ENCODE measurements around the gene NLGN1.

DNA sequence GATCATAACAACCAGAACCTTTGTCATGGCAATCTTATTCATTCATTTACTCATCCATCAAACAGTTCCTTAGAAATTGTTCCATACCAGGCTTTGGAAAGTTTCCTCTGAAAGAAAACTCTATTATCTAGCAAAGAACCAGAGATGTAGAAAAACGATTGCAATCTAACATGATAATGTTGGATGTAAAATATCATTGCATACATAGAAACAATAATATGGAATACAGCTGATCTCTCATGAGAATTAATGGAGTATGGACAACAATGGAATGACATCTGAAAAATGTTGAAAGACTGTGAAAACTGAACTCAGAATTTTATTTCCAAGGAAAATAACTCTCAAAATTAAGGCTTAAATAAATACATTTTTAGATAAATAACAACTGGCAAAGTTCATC lies 665.4 kb downstream of the NLGN1 start:
- TF ChIP-seq, protein P1, sequence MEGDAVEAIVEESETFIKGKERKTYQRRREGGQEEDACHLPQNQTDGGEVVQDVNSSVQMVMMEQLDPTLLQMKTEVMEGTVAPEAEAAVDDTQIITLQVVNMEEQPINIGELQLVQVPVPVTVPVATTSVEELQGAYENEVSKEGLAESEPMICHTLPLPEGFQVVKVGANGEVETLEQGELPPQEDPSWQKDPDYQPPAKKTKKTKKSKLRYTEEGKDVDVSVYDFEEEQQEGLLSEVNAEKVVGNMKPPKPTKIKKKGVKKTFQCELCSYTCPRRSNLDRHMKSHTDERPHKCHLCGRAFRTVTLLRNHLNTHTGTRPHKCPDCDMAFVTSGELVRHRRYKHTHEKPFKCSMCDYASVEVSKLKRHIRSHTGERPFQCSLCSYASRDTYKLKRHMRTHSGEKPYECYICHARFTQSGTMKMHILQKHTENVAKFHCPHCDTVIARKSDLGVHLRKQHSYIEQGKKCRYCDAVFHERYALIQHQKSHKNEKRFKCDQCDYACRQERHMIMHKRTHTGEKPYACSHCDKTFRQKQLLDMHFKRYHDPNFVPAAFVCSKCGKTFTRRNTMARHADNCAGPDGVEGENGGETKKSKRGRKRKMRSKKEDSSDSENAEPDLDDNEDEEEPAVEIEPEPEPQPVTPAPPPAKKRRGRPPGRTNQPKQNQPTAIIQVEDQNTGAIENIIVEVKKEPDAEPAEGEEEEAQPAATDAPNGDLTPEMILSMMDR (IDR thresholded peaks at IDR 0.05; ENCODE audit: poor library complexity), result no peak
- TF ChIP-seq EZH2phosphoT487 (IDR thresholded peaks at IDR 0.05; ENCODE audit: low read depth, severe bottlenecking, unreplicated experiment), result no peak

Data from hepatocyte (in vitro differentiated cells).